ENCODE data around the gene BBOX1. TPM values are rescaled to one million over a fixed set of nuclear protein-coding genes. Genes with fewer than 3 reads are reported as not detected.

BBOX1 gene
- total RNA-seq, 4 donors from 2014 or later: 13.3 to 45.1 (median 28.5) TPM

GRCh38 chr11:27159335-27159679, 118.7 kb downstream of the BBOX1 start:
- peak overlapping the region in 1 of 3 donors; percentile 19 for H3K27ac ChIP-seq
- H3K9me3 ChIP-seq: no peaks in the 10 kb centered on the region
- no peaks in the 10 kb centered on the region for H3K36me3 ChIP-seq
- intact Hi-C loops (cut with DNase I): no loop called here
- no peak for DNase-seq
- 55% methylated on average over 2 of the region's 2 CpGs for WGBS, 2 donors
- H3K27me3 ChIP-seq: no peaks in the 10 kb centered on the region
- TF ChIP-seq POLR2A (IDR thresholded peaks at IDR 0.05): no peak
- no peak for TF ChIP-seq CTCF (IDR thresholded peaks at IDR 0.05)
- H3K4me3 ChIP-seq (replicated peaks in 1 of 3): no peak overlapping the region
- H3K4me1 ChIP-seq: peaks cover 17 to 20% of the 10 kb centered on the region in 2 donors

- Histone ChIP-seq H3K27me3 (no peaks in the 10 kb centered on the region), H3K4me3 (replicated peaks in 1 of 3) (no peak overlapping the region), H3K9me3 (no peaks in the 10 kb centered on the region), H3K27ac (peak overlapping the region in 1 of 3 donors; percentile 78), H3K4me1 (peaks cover 17 to 20% of the 10 kb centered on the region in 2 donors), H3K36me3 (no peaks in the 10 kb centered on the region)
- intact Hi-C loops (cut with DNase I): loop anchor here (5.0 kb wide), 1 partner anchor 399 kb away; no protein-coding TSS in a partner anchor
- TF ChIP-seq CTCF (IDR thresholded peaks at IDR 0.05): no peak
- no peak for TF ChIP-seq POLR2A (IDR thresholded peaks at IDR 0.05)
- DNase-seq: no peak
- WGBS, 2 donors: 85 to 87% methylated on average over 2 of the region's 2 CpGs
Observed at GRCh38 chr11:27161071-27161470, 120.5 kb downstream of the BBOX1 start.

GRCh38 chr11:27162237-27162636, 121.6 kb downstream of the BBOX1 start:
- 15 to 27% methylated on average over 1 of the region's 1 CpG for WGBS, 2 donors
- TF ChIP-seq POLR2A (IDR thresholded peaks at IDR 0.05) (peak in 1 of 2 donors; percentile 16), CTCF (IDR thresholded peaks at IDR 0.05) (no peak)
- peaks cover 17 to 20% of the 10 kb centered on the region in 2 donors for H3K4me1 ChIP-seq
- no peaks in the 10 kb centered on the region for H3K36me3 ChIP-seq
- H3K9me3 ChIP-seq: no peaks in the 10 kb centered on the region
- intact Hi-C loops (cut with DNase I): loop anchor here (5.0 kb wide), 1 partner anchor 400 kb away; no protein-coding TSS in a partner anchor
- no peak for DNase-seq
- no peaks in the 10 kb centered on the region for H3K27me3 ChIP-seq
- H3K4me3 ChIP-seq (replicated peaks in 1 of 3): no peak overlapping the region
- peak overlapping the region; percentile 68 to 81 (median 78) for H3K27ac ChIP-seq

- Histone ChIP-seq H3K36me3 (no peaks in the 10 kb centered on the region), H3K27me3 (no peaks in the 10 kb centered on the region), H3K9me3 (no peaks in the 10 kb centered on the region), H3K4me3 (replicated peaks in 1 of 3) (no peak overlapping the region), H3K27ac (no peak overlapping the region), H3K4me1 (peaks cover 17 to 20% of the 10 kb centered on the region in 2 donors)
- intact Hi-C loops (cut with DNase I): no loop called here
- 31 to 37% methylated on average over 2 of the region's 2 CpGs for WGBS, 2 donors
- no peak for TF ChIP-seq POLR2A (IDR thresholded peaks at IDR 0.05)
- DNase-seq: no peak
Observed at GRCh38 chr11:27166130-27166529, 125.5 kb downstream of the BBOX1 start.

GRCh38 chr11:27171376-27171958, 130.9 kb downstream of the BBOX1 start:
- Histone ChIP-seq H3K4me3 (replicated peaks in 1 of 3) (no peak overlapping the region), H3K27me3 (no peaks in the 10 kb centered on the region), H3K36me3 (no peaks in the 10 kb centered on the region), H3K27ac (no peak overlapping the region), H3K9me3 (no peaks in the 10 kb centered on the region), H3K4me1 (peaks cover 14 to 15% of the 10 kb centered on the region in 2 donors)
- TF ChIP-seq POLR2A (IDR thresholded peaks at IDR 0.05): no peak
- TF ChIP-seq CTCF (IDR thresholded peaks at IDR 0.05): no peak
- DNase-seq: no peak
- intact Hi-C loops (cut with DNase I): no loop called here
- 90 to 92% methylated on average over 4 of the region's 4 CpGs for WGBS, 2 donors

Measured in thyroid gland (tissue), 4 donors.